Measurements from ENCODE around the gene CDH4.

Gene CDH4

DNA sequence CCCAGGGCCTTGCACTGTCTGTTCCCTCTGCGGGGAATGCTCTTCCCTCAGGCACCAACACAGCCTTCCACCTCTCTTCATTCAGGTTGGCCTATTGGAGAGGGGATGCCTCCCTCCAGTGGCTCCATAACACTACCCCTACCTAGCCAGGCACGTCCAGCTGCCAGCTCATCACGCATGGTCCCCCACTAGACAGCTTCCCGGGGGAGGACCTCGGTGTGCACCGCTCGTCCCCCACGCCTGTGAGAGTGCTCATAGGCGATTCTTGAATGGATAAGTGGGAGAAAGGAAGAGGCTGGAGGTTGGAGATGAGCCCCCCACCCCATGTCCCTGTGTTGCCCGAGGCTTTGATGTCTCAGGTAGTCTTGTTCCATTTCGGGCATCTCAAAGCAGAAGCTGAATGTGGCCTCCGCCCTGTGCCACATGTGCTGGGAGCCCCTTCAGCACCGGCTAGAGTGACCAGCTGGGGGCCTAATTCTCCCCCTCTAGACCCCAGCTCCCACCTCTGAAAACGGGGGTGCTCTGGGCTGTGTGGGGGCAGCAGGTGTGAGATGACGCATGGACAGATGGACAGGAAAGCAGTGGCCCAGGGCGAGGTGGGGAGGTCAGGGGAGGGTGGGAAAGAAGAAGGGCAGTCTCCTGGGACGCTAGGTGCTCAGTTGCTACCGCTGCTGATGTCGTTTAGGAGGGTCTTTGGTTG, 480.6 kb downstream of the CDH4 start:
- no peak for DNase-seq

DNA sequence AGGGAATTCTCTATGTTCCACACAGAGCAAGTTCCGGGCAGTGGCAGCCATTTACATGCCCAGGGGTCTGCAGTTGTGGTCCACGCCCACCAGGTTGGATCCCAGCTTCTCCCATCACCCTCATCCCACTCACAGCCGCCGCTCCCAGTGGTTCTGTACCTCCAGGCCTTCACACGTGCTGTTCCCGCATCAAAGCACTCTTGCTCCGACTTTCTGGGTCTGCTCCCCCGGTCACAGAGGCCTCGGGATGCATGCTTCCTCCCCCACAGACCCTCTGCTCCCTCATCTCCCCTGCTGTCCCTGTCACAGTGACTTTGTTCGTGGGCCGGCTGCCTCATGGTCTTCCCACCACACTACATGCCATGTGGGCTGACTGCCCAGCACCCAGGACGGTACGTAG, 481.2 kb downstream of the CDH4 start:
- no peak for DNase-seq

DNA sequence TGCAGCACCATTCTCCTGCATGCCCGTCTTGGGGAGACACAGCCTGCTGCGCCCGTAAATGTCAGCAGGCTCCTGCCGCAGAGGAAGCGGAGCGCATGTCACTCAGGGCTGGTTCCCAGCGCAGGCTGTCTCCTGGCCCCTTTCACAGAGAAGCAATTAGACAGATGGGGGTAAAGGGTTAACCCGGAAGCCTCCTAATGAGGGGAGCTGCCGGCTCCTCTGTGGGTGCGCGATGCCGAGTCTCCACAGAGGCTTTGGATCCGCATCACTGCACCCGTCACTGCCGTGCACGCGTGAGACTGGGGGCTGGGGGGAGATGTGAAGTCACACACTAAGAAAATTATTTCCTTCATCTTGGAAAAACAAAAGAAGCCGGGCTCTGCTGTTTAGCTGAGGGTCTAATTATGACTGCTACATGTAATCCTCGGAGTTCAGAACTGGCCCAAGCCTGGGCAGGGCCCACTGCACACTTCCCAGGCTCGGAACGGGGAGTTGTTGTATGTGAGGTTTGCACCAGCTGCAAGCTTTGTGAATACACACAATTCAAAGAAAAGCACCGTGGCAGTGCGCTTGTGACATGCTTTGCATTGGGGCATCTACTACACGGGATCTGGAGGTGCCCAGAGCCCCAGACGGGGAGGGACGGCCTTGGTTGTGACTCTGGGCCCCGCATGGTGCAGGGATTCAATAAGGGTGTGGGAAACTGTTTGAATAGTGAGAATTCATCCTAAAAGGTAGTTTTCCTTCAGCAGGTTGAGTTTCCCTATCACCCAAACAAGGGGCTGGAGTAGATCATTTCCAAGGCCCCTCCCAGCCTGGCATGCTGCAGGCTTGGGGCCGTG, 482.1 kb downstream of the CDH4 start:
- no peak for DNase-seq

DNA sequence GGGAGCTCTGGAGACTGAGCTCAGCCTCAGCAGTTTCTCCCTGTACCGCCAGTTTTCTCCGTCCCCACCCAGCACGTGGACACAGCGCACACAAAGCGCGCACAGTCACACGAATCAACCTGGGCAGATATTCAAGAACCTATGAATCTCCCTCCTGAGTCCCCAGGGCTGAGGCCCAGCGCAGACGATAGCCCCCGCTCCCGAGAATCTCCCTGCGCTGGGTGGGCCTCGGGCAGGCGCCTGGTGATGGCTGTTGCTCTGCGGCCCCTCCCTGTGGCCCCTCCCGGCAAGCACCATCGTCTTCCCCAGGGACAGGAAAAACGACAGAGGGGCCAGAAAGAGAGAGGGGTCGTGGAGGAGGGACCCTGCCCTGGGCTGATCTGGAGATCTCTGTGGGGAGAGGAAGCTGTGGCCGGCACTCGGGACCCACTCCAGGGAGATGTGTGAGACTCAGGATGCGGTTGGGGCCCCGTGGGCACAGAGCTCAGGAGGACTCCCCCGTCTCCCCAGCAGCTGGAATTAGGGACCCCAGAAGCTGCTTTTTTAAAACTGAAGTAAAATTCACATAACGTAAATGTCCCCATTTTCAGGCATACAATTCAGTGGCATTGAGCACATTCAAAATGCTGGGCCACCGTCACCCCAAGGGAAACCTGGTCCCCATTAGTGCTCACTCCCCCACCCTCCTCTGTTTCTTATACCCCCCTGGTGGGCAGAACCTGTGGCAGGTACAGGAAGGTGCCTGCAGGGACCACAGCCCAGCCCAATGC, 482.9 kb downstream of the CDH4 start:
- no peak for DNase-seq

DNA sequence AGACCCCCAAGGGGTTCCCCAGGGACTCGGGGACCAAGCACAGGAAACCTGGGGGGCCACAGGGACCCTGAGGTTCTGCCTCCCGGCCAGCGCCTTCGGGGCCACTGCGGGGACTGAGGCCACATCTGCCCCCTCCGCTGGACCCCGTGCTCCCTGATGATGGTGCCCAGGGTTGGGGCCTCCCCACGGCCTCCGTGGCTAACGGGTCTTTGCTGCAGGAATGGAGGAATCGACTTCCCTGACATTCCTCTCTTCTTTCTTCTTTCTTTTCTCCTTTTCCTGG, 483.4 kb downstream of the CDH4 start:
- no peak for DNase-seq

DNA sequence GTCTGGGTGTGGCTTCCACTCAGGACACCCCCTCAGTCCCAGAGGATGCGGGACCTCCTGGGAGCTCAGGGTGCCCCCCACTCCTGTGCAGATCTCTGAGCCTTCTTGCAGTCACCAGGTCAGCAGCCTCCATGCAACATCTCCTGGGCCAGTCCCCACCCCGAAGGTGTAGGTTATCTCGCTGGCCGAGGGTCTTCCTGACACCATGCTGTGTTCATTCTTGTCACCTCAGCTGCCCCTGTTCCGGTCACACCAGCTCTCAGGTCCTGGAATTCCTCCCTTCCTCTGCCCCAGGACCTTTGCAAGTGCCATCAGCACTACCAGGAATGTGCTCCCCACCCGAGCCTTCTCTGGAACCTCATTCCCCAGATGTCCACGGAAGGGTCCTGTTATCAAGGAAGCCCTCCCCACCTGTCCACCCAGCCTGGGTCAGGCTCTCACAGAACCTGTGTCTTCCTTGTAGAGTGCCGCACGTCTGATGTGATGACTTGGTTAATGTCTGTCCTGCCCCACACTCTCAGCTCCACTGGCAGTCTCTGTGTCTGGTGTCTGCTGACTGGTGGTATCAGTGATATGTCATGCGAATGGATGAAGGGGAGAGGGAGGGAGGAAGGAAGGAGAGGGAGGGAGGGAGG, 484.1 kb downstream of the CDH4 start:
- DNase-seq = no peak

DNA sequence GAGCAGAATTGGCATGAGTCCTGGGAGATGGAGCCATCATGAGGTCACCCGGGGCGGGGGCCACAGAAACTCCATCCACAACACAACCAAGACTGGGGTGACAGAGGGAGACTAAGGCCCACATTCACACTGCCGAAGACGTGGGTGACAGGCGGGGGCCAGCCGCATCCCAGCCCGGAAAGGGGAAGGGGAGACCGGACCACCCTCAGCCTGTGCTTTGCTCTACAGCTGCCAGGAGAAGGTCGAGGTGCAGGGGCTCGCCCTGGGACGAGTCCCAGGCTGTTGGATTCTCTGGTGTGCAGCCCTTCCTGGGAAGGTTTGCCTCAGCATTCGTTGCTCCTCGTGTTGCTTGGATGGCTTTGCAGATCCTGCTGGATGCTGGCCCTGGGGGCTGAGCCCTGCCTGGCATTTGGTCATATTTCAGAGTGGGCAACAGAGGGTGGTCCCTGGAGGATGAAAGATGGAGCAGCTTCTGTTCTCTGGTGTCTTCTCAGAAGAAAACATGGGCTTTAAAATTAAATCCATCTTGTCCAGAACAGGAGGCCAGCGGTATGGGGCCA, 484.8 kb downstream of the CDH4 start:
- DNase-seq = no peak

DNA sequence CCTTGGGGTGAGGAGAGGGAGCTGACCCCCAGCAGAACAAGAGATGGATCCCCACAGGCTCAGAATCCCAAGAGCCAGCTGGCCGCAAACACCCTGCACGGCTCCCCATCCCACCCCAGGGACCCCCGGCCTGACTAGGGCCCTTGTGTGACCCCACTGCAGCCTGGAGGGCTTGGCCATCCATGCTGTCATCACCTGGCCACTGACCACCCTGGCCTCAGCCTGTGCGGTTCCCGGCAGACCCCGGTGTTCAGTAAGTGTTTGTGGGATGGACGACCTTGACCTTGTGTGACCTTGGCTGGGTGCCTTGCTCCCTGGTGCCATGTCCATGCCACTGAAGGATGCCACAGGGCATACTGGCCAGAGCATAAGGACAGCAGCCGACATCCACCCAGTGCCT, 485.3 kb downstream of the CDH4 start:
- DNase-seq = no peak

DNA sequence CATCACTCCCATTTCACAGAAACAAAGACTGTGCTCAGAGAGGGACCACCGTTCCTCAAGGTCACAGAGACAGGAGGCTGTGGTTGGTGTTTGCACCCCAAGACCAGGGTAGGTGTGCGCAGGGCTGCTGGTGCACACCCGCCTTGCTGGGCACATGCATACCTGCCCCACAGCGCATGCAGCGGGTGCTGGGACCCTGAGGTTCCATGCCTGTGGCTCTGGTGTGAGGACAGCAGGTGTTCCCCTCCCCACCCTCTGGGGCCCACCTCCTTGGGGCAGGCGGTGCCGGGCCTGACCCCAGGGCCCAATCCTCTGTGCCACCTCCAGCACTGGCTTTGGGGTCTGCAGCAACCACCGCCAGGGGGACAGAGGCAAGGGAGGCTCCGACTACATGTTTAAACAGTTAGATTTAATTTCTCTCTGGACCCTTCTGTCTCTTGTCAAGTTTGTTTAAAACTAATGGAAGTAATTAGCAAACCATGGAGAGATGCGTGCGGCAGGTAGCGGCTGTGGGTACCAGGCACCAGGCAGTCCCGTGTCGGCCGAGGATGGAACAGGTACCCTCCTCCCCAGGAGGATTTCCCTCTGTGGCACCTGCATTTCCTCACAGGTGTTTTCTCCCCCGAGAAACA, 485.9 kb downstream of the CDH4 start:
- no peak for DNase-seq

DNA sequence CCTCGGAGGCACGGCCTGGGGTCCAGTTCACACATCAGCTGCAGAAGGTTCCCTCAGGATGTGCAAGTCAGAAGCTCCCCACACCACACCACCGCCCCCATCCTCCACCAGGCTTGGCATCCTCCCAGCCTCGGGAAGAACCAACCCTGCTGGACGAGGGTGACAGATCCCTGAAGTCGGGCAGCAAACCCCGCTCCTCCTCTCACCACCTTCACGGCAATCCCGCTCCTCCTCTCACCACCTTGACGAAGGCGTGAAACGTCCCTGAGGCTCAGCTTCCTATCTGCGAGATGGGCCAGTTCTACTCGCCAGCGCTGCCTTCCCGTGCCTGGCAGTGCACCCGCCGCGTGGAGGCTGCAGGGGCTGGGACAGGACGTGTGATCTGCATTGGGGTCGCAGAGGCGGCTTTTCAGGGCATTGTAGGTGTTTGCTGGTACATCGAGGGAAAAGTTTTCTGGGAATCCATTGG, 486.6 kb downstream of the CDH4 start:
- no peak for DNase-seq

DNA sequence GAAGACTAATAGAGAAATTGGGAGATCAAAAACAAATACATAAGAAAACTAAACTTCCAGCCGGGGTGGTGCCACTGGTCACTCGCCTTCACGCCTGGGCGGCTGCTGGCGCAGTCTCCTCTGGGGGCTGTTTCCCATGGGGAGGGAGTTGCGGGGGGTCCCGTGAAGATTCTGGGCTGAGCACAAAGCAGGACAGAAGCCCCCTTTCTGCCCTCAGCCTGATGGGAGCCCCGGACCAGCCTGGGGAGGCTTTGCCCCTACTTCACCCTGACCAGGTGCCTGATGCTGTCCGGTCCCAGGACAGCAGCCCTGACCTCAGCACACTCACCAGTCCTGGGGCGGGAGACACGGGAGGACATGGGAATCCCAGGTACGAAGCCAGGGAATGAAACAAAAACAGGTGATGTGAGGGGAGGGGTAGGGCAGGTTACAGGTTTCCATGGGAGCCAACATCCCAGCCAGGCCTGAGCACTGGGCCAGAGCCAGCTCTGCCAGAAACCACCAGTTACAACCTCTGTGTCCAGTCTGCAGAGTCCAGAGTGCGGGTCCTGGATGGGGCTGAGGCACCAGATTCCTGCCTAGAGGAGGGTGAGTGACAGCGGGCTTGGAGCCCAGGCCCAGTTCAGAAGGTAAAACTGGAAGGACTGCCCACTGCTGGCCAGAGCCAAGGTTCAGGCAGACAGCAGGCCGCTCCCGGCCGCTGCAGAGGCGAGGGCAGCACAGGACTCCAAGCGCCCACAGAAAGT, 487.2 kb downstream of the CDH4 start:
- no peak for DNase-seq

DNA sequence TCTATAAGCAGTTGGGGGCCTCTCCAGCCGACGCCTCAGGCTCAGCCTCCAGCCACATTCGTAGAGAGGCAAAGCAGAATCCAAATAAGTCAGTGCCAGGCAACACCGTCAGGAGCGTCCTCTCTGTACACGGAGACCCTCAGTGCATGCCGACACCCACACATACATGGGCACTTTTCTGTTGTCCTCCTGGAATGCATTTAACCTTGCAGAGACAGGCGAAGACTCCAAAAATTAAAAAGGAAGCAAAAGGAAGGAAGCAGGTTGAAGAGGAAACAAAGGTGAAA, 487.7 kb downstream of the CDH4 start:
- no peak for DNase-seq

DNA sequence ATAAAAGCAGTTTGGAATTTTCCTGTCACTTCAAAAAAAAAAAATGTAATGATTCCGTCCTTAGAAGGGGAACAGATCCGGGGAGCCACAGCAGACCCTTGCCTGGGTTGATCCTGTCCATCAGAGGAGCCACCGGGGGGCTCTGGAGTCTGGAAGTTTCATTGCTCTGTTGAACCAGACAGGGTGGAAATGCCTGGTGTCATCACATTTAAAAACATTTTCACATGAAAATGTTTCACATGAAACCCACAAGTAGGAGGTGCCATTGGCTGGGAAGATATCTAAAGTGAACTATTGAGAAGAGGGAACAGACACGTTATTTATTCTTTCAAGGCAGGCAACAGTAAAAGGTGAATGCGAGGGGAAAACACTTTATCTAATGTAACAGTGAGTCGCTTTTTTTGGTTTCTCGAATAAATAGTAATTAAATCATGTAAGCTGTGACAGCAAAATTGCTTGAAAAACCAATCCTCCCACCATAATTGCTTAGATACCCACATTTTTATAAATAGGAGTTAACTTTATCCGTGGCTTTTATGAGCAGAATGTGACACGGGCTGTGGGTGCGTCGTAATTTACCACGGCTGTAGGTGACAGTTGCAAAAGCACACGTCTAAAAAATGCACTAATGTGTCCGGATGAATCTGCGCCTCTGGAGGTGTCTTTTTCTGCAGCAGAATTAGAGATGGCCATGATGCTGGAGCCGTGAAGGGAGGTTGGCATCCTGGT, 490.2 kb downstream of the CDH4 start:
- DNase-seq = no peak

DNA sequence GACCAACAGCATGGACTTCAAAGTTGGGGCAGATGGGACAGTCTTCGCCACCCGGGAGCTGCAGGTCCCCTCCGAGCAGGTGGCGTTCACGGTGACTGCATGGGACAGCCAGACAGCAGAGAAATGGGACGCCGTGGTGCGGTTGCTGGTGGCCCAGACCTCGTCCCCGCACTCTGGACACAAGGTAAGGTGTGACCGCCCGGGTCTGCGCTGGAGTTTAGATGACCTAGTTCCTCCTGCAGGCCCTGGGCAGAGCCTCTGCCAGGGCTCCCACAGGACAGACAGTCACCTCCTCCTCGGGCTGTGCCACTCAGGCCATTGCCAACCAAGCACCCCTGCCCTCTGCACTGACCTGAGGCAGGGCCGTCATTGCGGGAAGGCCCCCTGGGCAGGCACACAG, 491.5 kb downstream of the CDH4 start:
- DNase-seq = no peak

DNA sequence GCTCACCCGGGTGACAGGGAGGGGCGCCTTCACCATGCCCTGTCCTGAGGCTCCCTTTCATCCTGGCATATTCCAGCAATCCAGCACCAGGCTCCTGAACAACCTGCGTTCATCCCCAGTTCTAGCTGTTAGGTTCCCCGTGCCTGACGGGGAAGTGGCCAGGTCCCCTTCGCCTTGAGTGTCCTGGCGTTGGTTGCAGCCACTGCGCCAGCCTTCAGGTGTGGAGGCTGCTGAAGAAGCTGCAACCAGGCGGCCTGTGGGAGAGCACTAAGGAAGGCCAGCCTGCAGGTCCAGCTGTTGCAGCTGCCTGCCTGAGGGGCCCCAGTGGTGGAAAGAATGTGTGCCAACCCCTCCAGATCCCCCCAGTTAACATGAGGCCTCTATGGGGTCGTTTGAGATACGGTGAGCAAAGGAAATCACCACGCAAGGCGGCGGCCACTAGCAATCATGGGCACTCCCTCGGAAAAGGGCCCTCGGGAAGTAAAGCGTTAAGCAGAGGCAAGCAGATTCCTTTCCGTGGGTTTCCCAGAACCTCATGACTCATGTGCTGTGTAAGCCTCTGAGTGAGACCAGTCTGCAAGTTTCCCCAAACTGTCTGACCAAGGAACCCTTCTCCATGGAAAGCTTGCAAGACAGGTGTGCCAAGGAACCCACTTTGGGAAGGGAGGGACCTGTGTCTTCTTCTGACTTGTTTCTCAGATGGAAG, 492.8 kb downstream of the CDH4 start:
- no peak for DNase-seq

DNA sequence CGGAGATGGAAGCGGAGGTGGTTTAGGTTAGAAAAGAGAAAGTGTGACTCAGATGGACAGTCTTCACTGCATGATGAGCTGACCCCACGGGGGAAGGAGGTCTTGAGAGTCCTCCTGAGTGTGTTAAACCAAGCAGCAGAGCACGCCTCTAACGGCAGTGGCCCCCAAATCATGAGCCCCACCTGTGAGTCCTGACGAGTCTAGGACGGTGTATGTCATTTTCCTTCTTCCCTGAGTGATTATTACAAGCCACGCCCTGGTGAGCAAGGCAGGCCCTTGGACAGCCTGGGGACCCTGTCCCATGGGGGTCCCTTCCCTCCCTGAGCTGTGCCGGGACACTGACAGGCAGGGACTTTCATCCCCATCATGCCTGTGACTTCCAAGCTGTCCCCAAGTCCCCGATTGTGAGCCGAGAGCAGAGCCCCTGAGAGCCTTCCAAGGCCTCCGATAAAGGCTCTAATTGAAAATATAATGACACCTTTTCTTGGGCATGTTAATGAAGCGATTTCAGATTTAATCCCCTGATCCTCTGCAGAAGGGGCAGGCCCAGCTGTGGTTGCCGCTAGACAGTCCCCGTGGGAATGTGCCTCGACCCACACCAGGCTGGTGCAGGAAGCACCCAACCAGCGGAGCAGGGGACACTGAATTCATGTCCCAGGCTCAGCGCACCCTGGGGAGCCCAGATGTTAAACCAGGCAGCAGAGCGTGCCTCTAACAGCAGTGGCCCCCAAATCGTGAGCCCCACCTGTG, 493.5 kb downstream of the CDH4 start:
- DNase-seq = no peak

DNA sequence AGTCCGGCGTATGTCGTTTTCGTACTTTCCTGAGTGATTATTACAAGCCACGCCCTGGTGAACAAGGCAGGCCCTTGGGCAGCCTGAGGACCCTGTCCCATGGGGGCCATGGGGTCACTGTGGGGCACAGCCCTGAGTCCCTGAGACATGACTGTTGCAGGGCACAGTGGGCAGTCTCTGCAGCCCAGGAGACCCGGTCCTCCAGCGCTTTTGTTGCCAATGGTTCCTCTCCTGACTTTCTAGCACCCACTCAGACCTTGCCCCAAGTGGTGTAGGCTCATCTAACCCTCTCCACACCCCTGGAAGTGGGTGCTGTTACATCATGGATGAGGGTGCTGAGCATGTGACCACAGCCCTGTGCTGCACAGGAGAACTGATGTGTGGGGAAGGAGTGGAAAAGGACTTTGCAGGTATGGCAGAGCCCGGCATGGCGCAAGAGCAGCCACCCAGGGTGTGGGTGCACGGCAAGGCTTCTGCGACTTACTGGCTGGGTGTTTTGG, 494.1 kb downstream of the CDH4 start:
- no peak for DNase-seq

DNA sequence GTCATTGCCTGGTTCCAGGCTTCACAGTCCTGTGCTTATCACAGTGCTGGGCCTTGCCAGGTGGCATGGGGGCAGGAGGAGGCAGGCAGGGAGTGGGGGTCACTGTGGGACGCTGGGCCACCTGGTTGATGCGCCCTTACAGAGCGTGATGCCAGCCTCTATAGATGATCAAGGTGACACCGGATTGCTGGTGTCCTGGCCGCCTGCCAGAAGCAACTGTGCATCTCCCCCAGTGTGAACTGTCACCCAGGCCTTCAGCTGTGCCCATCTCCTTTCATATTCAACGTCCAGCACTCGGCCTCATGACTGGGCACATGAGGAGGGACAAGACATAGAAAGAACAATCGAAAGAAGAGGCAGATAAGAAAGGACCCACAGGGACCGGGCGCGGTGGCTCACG, 494.7 kb downstream of the CDH4 start:
- DNase-seq = no peak

DNA sequence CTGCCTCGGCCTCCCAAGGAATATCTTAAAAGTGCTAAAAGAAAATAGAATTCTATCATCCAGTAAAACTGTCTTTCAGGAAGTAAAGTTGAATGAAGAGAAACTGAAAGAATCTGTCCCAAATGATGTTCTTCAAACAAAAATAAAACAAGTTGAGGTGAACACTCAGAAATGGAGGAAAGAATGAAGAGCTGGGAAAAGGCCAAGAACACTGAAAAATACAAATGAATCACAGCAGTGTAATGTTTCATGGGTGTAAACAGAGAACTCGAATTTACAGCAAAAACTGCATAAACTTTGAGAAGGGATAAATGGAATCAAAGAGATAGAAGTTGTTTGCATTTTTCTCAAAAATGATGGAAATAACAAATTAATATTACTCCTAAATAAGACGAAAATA, 496.3 kb downstream of the CDH4 start:
- no peak for DNase-seq

Data from activated CD8-positive, alpha-beta memory T cell treated with anti-CD3 and anti-CD28 coated beads for 24 hours (primary cell).